Fibroblast of upper back skin (primary cell): ENCODE data around the gene SAFB2.

ENCODE experiments used
- DNase-seq: peaks from one replicate; pipeline ENCODE4 v3.0.0-alpha.2; 2013

SAFB2 gene

GRCh38 chr19:5607318-5608275 lies 15.0 kb downstream of the SAFB2 start:
- DNase-seq: no peak

- no peak for DNase-seq
Observed at GRCh38 chr19:5605362-5605761, 17.2 kb downstream of the SAFB2 start.

GRCh38 chr19:5603626-5604025 lies 18.9 kb downstream of the SAFB2 start:
- DNase-seq: no peak

GRCh38 chr19:5600797-5601196 lies 21.8 kb downstream of the SAFB2 start:
- no peak for DNase-seq

- no peak for DNase-seq
Observed at GRCh38 chr19:5595745-5596144, 26.8 kb downstream of the SAFB2 start.

GRCh38 chr19:5595129-5595528 lies 27.4 kb downstream of the SAFB2 start:
- no peak for DNase-seq

- DNase-seq: no peak
Observed at GRCh38 chr19:5594521-5594950, 28.0 kb downstream of the SAFB2 start.

- no peak for DNase-seq
Observed at GRCh38 chr19:5593343-5594255, 29.0 kb downstream of the SAFB2 start.

- no peak for DNase-seq
Observed at GRCh38 chr19:5592531-5593342, 29.8 kb downstream of the SAFB2 start.

GRCh38 chr19:5591476-5591875 lies 31.1 kb downstream of the SAFB2 start:
- no peak for DNase-seq

GRCh38 chr19:5590865-5591154 lies 31.8 kb downstream of the SAFB2 start:
- DNase-seq: no peak

GRCh38 chr19:5590151-5590864 lies 32.3 kb downstream of the SAFB2 start:
- DNase-seq: no peak

- DNase-seq: no peak
Observed at GRCh38 chr19:5588906-5589676, 33.5 kb downstream of the SAFB2 start.

GRCh38 chr19:5588441-5588840 lies 34.1 kb downstream of the SAFB2 start:
- no peak for DNase-seq

GRCh38 chr19:5587661-5588060 lies 34.9 kb downstream of the SAFB2 start:
- DNase-seq: no peak

GRCh38 chr19:5587071-5587455 lies 35.5 kb downstream of the SAFB2 start:
- no peak for DNase-seq

GRCh38 chr19:5586300-5587070 lies 36.1 kb downstream of the SAFB2 start:
- no peak for DNase-seq

GRCh38 chr19:5585461-5586299 lies 36.9 kb downstream of the SAFB2 start:
- DNase-seq: no peak

GRCh38 chr19:5580161-5580571 lies 42.4 kb downstream of the SAFB2 start:
- no peak for DNase-seq

- DNase-seq: no peak
Observed at GRCh38 chr19:5579697-5580096, 42.9 kb downstream of the SAFB2 start.
